Measurements from ENCODE around the gene XG.
"Not testable (repeated sequence)": the region's sequence is repeated elsewhere in the genome, so short reads cannot be mapped to it uniquely, and the experiment has no call there.

The XG gene, protein sequence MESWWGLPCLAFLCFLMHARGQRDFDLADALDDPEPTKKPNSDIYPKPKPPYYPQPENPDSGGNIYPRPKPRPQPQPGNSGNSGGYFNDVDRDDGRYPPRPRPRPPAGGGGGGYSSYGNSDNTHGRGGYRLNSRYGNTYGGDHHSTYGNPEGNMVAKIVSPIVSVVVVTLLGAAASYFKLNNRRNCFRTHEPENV

DNA sequence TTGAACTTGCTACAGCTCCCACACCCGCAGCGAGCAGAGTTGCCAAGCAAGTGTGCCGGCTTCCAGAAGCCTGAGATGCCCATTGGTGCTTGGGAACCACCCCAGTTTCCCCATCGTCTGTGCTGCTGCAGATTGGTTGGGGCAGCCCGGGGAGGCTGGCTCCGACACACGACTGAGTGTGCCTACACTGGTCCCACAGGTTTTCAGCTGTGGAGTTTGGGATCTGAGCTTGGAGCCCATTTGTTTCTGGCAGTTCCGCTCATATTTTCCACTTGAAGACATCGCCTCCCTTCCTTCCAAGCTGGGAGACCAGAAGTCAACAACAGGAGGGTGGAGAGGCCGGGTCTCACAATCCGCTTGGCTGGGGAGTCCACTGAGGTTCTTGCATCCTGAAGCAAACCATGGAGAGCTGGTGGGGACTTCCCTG lies at the start of gene XG:
Gene XG, plus strand, starts transcription at position 167 of the 427 bp plus-strand sequence. Its CDS starts 235 bp downstream, at position 402.
- not testable (repeated sequence) for DNase-seq (ENCODE audit: low read depth)

DNA sequence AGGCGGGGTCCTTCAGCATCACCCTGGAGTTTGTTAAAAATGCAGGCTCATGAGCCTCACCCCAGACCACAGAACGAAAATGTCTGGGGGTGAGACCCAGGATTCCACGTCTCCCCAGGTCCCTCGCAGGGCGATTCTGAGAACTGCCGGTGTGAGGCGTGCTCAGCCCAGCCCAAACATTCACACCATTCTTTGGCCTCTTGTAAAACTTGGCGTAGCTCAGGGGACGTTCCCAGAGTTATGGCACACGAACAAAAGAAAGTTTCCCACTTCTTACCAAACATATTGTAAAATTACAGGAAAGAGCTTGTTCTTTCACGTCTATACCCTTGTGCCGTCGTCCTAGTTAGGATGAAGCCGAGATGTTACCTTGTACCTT lies 47.9 kb upstream of the XG start:
- DNase-seq (ENCODE audit: low read depth) = no peak

DNA sequence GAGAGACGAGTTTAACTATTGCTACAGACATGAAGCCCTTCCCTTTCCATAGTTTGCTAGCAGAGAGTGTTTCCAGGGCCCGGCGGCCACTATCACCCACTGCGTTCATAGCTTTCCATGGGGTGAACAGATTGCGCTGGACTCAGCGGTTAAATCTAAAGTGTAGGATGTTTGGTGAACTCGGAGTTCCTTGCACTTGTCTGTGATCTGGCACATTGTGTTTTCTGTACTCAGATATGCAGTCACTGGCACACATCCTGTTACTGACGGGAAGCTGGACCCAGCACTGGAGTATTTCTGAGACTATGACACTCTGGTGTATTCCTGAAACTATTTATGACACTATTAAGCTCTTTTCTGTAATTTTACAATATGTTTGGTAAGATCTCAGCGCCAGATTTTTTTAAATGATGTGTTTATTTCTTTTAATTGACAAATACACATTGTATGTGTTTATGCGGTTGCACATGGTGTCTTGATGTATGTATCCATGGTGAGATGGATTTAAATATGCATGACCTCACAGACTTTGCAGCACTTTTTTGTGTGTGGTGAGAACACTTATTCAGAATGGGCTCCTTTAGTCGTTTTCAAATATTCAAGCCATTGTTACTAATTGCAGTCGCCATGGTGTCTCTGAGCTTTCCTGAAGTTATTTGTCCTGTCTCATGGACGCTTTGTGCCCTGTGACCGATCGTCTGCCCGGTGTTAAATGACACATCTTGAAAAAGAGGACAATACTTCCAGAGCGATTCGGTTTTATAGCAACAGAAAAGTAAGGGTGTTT lies 46.6 kb upstream of the XG start:
- DNase-seq (ENCODE audit: low read depth) = no peak

DNA sequence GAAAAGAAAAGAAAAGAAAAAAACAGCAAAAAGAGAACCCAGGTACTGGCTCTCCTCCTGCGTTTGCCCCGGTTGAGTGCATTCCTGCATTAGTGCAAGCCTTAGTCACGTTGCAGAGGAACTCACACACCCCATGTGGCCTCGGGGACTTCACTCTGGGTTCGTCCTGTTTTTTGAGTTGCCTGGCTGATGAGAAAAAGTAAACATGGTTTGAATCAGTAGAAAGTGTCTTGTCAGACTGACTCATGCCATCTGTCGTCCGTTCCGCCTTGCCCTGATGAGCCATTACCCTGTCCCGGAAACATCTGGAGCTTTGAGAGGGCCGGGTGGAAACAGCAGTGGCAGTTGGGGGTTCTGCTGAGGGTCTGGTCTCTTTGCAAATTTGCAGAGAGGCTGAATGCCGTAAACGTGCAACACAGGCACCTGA lies 44.5 kb upstream of the XG start:
- DNase-seq (ENCODE audit: low read depth) = no peak

DNA sequence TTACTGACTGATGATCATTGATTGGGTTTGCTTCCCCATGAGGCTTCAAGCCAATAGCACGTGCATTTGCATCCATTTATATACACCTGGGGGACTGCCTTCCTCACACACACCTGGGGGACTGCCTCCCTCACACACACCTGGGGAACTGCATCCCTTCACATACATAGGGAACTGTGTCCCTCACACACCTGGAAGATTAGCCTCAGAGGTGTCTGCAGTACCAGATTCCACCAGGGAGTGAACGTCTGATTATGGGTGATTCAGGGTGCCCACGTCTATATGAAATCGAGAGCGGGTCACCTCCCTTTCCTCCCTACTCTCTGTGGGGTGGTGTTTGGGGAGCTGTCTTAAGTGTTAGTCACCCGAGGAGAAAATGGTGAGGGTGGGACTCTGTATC lies 43.8 kb upstream of the XG start:
- DNase-seq (ENCODE audit: low read depth) = no peak

DNA sequence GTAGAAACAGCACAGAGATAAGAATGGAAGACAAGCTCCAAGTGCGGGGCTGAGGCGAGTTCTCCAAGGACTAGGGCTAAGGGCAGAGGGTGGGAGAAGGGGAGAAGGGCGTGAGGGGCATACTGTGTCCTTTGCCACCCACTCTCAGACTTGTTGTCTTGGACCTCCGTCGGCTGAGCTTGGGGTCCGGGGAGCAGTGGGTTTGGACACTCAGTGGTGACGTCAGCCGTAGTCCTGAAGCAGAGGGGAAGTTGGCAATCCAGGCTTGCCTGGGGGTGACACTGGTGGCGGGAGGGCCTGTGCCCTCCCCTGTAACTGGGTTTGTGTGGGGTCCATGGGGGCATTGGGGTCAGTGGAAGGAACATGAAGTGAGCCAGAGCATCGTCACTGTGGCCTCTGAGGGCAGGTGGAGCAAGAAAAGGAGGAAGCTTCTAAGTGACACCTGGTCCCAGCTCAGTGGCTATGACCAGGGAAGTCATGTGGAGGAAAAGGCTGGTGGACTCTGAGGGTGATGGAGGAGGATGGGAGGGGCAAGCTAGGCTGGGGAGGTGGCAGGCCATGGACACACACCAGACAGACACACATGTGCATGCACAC lies 43.1 kb upstream of the XG start:
- DNase-seq (ENCODE audit: low read depth) = no peak

DNA sequence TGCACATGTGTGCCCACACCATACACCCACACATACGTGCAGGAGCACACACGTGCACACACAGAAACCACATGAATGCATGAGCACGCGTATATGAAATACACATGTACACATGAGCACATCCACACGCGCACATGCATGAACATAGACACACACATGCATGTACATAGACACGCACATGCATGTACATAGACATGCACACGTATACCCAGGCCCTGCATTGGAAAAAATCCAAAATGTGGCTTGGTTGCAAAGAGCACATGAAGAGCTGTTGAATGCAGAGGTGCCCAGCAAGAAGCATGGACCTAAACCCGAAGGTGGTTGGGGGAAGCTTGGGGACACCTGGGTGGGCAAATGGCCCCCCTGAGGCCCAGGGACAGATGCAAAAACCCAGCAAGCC lies 42.3 kb upstream of the XG start:
- no peak for DNase-seq (ENCODE audit: low read depth)

DNA sequence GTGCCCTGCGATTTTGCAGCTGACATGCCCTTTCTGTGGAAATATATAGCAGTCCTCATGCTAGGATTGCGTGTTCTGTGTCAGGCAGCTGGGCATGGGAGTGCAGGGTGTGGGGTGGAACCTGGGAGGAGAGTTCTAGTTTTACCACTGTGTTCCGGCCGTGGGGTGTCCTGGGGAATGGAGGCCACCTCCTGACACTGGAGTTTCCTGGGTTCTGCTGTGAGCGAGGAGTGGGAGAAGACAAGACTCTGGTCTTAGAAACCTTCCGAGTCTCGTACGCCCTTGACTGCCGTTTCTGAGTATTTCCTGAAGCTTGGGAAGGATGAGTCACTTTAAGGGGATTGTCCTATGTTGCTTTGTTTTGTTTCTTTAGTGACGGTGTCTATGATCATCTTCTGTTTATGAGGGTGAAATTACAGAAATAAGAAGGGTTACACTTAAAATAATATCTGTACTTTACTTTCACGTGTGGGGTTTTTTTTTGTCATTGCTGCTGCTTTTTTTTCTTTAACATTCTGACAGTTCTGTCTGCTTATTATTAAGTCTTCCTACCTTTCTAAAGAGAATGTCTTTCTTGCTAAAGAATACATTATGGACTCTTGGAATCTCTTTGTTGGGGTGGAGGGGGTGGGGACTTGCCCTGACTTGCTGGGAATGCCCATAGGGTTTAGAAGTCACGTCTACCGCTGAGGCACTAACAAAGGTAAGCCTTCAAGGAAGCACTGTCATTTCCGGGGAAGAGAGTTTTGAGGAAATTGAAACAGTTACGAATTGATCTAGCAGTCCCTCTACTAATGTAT lies 41.6 kb upstream of the XG start:
- DNase-seq (ENCODE audit: low read depth) = no peak

DNA sequence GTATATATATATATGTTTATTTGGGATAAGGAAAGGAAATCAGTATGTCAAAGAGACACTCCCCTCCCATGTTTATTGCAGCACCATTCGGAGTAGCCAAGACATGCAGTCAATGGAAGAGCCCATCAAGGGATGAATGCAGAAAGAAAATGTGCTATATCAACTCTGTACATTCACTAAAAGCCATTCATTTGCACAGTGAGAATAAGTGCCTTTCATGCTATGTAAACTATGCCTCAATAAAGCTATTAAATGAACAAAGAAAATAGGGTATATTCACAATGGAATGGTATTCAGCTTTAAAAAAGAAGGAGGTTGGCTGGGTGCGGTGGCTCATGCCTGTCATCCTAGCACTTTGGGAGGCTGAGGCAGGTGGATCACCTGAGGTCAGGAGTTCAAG lies 40.4 kb upstream of the XG start:
- no peak for DNase-seq (ENCODE audit: low read depth)

DNA sequence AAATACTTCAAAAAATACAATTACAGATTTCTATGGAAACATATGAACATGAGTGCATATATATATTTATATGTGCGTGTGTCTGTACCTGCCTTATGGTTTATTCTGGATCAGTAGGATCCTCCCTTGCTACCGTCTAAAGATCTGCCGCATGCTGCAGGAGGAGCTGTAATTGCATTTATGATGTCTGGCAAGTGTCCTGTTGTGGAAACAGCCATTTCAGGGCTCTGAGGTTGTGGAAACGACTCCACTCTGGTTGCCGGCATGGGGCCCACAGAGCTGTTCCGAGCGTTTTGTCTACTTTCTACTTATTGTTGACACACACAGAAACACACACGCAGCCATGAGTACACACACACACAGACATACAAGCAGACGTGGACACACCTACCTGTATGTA lies 39.4 kb upstream of the XG start:
- no peak for DNase-seq (ENCODE audit: low read depth)

DNA sequence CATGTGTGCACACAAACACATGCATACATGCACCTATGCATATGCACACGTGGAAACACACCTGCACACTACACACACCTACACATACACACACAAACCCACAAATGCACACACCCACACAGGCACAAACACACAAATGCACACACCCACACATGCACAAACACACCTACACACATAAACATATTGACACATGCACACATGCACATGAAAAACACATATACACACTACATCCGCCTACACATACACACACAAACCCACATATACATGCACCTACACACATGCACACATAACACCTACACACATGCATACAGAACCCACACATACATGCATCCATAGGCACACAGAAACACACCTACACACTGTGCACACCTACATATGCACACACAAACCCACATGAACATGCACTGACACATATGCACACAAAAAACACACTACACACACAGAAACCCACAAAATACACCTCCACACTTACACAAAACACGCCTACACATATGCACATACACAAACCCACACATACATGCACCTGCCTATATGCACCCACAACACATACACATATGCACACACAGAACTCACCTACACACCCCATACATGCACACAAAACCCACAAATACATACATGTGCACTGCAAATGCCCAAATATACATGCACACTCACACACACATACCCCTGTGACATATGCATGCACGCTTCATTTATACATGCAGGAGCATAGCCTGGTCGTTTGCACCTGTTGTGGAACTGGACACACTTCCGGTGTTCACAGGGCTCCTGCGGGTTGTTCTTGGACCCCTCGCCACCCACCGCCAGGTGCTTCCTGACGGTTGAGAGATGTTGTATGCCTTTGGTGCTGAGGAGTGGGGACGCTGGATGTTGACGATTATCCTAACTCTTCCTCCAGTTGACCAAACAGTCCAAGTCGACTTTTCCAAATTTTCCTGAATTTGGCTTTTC lies 38.7 kb upstream of the XG start:
- DNase-seq (ENCODE audit: low read depth) = no peak

DNA sequence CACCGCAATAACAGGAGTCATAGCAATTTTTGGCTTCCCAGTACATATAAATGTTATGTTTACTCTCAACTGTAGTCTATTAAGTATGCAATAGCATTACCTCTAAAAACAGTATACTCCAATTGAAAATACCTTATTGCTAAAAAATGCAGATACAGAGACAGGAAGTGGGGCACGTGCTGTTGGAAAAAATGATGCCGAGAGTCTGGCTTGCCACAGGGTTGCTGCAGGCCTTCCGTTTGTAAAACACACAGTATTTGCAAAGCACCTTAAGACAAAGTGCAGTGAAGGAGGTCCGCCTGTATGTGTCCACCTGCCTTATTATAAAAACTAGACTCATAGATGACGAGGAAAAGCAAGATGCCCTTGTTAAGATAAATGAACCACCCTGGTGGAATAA lies 37.3 kb upstream of the XG start:
- no peak for DNase-seq (ENCODE audit: low read depth)

DNA sequence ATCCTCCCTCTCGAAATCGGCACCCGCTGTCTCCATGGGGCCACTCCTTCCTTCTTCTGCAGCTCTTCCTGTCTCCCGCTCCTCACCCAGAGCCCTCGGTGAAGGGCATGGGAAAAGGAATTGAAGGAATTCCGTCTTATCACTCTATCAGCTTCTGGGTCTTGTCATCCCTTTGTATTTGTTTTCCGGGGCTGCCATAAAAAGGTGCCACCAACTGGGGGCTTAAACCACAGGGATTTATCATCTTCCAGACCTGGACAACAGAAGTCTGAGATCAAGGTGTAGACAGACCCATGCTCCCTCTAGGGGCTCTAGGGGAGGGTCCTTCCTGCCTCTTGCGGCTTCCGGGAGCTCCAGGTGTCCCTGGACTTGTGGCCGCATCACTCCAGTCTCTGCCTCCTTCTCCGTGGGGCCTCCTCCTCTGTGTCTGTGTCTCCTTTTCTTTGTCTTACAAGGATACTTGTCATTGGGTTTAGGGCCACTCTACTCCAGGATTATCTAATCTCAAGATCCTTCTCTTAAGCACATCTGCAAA lies 36.7 kb upstream of the XG start:
- no peak for DNase-seq (ENCODE audit: low read depth)

DNA sequence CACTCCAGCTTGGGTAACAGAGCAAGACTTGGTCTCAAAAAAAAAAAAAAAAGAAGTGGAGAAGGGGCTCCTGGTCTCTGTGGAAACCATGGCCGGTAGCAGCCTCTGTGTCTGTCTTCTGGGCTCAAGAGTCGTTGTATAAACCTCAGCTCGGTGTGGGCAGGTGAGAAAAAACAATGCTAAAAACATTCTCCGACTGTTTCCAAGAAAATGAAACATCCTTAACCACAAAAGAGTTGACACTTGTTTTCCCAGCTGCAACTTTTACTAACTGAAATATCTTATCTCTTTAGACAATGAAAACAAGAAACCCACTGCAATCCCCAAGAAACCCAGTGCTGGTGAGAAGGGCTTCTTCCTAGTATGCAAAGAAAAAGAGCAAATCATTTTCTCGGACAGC lies 34.5 kb upstream of the XG start:
- no peak for DNase-seq (ENCODE audit: low read depth)

DNA sequence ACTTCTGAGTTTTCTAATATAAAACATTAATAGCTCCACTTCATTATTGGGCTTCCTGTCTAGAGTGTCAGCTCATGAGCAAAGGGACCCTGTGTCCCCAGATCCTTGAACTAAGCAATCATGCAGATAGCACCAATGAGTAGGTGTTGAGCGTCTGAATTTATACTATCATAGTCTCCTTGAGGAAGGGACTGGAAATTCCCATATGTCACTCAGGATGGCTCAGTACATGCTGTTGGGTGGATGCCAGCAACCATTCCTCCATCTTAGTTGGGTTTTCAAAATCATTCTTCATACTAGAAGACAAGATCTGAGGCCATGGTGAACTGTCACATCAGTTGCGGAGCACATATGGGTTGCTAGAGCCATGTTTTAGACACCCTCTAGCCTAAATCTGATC lies 33.0 kb upstream of the XG start:
- DNase-seq (ENCODE audit: low read depth) = no peak

DNA sequence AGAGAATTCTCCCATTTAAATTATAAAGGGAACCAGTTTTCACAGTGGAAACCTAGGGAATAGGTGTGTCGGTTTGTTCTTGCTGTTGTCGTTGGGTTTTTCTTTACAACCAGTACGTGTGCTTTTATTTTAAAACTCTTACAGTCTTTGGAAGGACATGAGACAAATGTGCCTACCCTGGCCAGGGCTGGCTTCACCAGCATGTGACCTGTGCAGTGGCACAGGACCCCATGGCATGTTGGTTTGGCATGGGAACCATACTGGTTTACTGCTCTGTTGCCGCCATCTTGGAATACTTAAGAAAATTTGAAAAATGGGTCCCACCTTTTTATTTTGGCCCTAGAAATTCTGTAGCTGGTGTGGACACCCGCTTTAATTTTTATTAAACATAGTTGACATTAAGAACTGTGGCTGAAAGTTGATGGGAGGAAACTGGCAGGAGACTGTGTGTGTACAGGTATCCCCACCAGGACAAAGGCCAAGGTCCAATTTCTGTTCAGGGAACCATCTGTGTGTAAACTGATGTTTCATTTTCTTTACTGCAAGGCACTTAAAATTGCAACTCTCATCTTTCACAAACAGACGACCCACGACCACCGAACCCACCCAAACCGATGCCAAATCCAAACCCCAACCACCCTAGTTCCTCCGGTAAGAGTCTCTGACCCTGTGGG lies 31.9 kb upstream of the XG start:
- DNase-seq (ENCODE audit: low read depth) = no peak

DNA sequence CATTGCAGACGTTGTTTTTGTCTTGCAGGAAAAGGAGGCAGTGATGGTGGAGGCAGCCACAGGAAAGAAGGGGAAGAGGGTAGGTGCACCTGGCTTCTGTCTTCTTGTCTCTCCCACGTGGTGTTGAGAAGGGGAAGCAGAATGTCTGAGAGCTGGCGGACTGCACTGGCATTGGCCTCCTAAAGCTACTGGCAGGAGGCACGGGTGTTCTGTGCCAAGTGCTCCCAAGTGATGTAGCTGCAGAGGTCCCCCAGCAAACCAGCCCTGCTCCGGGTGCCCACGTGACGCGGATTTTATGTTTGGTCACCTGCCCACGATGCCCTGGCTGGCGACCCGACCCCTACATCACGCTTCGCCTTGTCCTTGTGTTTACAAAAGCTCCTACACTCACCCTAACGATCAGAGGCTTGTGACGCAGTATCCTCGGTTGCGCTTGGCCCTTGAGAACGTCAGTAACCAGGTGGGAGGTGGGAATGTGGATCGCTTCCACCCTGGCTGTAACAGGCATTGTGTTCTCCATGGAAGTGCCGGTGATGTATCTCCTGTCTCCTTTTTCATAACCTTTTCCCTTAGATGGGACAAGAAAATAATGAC lies 28.5 kb upstream of the XG start:
- DNase-seq (ENCODE audit: low read depth) = no peak

DNA sequence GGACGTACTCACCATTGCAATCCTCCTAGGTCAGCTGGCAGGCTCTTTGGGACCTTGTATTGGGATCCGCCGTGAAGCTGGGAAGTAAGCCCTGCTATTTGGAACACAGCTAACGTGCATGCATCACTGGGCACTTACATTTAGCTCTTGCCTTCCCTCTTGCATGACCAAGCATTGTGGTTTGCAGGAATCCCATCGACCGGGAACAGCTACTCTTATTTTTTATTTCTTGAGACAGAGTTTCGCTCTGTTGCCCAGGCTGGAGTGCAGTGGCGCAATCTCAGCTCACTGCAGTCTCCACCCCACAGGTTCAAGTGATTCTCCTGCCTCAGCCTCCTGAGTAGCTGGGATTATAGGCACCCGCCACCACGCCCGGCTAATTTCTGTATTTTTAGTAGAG lies 24.6 kb upstream of the XG start:
- not testable (repeated sequence) for DNase-seq (ENCODE audit: low read depth)

DNA sequence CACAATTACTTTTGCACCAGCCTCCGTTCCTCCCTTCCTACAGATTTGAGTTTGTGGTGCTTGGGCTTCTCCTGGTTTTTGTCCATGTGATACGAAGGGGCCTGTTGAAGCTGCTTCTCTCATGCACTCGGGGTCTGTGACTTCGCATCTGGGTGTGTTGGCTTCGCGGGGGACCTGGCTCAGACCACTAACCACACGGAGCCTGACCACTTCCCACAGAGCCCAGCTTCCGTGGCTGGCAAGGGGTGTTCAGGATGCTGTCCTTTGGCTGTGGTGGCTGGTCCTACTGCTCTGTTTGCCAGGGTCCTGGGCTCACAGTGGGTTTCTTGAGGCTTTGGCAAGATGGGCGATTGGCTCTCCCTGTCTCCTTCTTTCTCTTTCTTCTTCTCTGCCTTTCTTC lies 19.8 kb upstream of the XG start:
- no peak for DNase-seq (ENCODE audit: low read depth)

DNA sequence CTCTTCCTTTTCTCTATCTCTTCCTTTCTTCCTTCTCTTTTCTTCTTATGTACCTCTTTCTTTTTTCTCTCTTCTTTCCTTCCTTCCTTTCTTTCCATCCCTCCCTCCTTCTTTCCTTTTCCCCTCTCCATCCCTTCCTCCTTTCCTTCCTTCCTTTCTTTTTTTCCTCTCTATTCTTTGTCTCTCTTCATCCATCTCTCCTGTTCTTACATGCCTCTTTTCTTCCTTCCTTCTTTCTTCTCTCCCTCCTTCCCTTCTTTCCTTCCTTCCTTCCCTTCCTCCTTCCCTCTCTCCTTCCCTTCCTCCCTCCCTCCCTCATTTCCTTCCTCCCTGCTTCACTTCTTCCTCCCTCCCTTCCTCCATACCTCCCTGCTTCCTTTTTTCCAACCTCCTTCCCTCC lies 19.2 kb upstream of the XG start:
- DNase-seq (ENCODE audit: low read depth) = no peak

All from activated T-helper 1 cell treated with Interleukin-2 at 50 U/mL for 16 hours (primary cell).